Cerebellar cortex (tissue), 1 donor: ENCODE results near the gene SCLY.
A peak's percentile ranks its signal among the peaks of the same experiment; 100 is the strongest.
"Not testable (repeated sequence)": the region's sequence is repeated elsewhere in the genome, so short reads cannot be mapped to it uniquely, and the experiment has no call there.

Experiments
- DNase-seq: peaks from one replicate; pipeline ENCODE4 v3.0.0-alpha.2; 2015; ENCODE audit warnings: low spot score

SCLY gene

DNA sequence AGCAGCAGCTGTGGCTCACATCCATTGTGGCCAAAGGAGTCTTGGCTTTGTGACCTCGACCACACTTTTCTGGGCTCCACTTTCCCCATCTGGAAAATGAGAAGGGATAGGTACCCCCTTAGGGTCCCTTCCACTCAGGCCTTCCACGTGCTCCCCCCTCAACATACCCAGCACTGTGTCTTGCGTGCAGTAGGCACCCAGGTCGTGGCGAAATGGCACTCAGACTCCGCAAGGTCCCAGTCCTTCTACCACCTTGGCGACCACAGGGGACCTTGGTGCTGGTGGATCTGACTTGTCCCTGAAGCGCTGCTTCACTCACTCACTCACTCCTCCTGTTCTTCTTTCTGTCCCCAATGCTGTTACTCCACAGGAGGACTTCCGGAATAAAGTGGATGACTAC is 19.9 kb upstream of the SCLY start:
- no peak for DNase-seq

DNA sequence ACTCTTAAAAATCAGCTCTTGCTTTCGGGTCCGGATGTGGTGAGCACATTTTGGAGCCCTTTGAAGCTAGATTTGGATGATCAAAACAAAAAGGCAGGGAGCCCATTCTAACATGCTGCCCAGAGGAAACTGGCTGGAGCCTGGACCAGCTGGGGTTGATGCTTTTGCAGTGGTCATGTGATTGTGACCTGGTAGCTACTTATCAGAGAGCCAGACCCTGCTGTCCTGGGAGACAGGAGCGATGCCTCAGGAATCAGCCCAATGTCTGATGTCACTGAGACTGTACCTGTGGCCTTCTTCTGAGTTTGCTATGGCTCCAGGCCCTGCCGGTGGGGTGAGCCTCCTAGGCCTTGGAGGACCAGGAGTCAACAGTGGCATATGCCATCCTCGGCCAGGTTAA is 18.7 kb upstream of the SCLY start:
- DNase-seq: no peak

DNA sequence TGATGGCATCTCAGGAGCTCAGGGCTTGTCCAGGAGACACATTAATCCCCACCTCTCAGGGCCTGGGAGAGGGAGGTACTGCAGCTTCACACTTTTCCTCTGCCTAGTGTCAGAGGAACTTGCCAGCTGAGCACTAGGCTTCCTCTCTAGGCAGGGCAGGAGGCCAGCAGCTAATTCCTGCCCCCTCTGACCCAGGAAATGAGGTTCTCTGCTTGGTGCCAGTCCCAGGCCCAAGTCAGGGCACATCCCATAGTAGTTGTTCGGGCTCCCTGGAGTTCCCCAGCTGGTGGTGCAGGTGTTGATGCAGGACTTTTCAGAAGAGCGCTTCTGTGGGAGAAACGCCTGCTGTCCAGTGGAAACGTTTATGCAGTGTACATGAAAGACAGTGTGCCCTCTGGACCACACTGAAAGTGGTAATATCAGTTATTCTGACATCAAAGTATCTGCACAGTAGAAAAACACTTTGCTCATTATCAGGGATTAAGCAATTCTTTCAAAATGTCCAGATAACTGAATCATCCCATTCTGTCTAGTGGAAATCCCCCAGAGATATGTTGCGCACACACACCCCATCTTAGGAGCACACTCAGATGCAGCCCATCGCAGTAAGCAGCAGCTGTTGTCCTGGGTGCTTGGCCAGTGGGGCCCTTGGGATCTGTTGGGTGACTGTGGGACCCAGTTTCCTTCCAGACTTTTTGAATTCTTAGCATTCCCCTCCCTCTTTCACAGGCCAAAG is 17.8 kb upstream of the SCLY start:
- DNase-seq: peak; percentile 36

DNA sequence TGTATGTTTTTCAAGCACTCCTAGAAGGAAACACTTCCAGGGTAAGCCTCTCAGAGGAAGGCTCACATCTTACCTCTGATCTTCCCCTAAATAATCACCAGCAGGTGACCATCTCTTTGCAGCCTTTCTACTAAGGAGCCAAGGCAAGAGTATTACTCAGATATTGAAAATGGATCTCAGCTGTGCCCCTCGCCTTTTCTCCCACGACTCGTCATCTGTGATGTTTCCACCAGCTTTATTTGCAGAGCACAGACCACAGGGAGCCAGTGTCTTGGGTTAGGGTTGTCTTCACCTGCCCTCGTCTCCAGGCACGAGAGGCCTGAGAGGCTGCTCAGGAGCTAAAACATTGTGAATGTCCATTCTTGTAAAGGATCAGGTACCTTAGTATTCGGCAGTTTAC is 16.9 kb upstream of the SCLY start:
- no peak for DNase-seq

DNA sequence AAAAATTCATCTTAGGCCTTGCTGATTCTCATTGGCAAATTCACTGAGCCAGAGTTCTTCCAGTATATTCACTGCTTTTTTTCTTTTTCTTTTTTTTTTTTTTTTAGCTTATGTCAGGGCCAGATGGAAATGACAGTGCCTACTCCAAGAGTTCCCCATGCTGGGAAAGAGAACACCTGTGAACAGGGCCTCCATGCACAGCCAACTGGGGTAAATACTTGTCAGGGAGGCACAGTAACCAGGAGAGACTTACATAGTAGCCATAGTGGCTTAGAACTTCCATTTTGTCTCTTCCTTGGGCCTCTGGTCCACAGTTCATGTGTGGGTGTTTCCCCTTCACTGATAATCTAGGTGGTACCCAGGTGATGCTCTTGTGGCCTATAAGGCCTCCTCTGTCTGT is 15.2 kb upstream of the SCLY start:
- DNase-seq: no peak

DNA sequence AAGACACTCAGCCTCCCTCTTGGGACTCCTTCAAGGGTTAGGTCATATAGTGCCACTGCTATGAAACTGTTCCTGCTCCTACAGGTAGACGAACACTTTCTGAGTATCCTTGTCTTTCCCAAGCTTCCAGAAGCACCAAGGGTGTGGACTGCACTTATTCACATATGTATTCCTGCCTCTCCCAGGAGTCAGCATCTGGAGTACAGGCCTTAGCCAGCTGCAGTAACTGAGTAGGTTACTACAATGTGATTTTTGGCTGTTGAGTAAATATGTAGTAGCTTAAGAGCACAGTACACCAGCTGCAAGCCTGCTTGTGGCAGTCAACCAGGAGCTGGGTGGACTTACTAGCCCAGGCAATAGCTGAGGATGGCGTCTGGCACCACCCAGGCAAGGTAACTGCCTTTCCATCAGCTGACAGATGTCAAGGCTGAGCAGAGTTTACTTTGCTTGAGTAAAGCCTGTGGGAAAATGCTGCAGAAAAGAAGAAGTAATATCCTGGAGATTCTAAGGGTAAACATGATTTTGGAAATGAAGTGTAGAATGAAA is 14.0 kb upstream of the SCLY start:
- DNase-seq: no peak

DNA sequence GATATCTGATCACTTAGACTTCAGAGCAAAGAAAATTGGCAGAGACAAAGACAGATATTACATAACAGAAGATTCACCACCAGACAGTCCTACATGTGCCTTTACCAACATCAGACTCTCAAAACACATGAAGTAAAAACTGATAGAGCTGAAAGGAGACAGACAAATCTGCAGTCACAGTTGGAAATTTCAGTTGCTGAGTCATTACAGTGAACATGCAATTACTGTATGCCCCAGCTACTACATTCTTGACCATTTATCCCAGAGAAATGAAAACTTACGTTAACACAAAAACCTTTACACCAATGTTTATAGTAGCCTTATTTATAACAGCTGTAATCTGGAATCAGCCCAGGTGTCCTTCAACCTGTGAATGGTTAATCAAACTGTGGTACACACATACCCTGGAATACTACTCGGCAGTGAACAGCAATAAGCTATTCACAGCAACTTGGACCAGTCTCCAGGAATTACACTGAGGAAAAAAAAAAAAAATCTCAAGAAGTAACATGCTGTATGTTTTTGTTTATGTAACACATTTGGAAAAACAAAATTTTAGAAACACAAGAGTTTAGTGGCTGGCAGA is 7.5 kb upstream of the SCLY start:
- no peak for DNase-seq

DNA sequence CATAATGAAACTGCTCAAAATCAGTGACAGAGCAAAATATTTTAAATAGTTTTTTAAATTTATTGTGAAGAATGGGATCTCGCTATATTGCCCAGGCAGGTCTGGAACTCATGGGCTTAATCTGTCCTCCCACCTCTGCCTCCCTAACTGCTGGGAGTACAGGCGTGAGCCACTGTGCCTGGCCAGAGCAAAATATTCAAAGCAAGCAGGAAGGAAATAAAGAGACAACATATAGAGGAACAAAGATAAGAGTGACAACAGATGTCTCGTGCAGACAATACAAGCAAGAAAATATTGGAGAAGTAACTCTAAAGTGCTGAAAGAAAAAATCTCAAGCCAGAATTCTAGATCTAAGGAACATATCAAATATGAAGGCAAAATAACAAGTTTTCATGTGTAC is 5.0 kb upstream of the SCLY start:
- no peak for DNase-seq

DNA sequence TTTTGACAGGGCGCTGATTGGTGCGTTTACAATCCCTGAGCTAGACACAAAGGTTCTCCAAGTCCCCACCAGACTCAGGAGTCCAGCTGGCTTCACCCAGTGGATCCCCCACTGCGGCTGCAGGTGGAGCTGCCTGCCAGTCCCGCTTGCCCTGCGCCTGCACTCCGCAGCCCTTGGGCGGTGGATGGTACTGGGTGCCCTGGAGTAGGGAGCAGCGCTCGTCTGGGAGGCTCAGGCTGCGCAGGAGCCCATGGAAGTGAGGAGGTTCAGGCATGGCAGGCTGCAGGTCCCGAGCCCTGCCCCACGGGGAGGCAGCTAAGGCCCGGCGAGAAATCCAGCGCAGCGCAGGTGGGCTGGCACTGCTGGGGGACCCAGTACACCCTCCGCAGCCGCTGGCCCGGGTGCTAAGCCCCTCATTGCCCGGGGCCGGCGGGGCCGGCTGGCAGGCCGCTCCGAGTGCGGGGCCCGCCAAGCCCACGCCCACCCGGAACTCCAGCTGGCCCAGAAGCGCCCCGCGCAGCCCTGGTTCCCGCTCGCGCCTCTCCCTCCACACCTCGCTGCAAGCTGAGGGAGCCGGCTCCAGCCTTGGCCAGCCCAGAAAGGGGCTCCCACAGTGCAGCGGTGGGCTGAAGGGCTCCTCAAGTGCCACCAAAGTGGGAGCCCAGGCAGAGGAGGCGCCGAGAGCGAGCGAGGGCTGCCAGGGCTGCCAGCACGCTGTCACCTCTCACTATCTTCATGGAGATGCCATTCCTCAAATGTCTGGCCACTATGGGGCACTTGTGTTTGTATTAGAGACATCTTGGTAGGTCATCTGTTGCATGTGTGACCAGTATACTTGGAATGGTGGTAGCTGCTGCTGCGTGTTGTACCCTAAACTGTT is 2.9 kb upstream of the SCLY start:
- DNase-seq: not testable (repeated sequence)

DNA sequence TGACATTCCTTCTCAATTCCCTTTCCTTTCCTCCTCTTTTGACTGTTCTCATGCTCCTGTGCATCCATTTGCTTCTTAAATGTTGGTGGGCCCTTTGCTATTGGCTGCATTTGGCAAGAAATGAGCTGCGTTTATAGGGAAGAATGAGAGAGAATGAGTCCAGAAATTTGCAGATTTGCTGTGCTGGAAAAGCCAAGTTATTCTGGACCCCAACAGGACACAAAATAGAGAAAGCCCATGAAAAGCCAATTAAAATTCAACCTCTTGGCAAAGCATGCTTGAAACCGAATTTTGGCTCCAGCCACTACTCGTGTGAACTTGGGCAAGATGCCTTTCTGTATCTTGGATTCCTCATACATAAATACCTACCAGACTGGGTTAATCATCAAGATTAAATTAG is 1.3 kb upstream of the SCLY start:
- no peak for DNase-seq

DNA sequence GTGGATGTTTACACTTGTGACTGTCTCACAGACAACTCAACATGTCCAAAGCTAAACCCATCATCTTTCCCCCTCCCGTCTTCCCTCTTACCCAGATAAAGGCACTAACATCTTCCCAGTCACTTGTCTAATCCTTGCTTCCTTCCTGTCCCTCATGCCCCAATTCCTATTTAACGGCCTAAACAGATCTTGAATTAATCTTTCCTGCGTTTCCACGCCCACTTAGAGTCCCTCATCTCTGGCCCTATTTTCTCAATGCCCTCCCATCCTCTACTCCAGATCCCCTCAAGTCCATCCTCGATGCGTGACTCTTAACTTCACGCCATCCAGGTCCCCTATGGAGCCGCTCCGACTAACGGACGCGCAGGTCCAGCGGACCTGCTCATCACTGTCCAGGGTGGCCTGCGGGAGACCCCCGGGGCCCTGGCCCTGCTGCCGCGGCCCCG is 682 bp upstream of the SCLY start:
- peak; percentile 30 for DNase-seq

DNA sequence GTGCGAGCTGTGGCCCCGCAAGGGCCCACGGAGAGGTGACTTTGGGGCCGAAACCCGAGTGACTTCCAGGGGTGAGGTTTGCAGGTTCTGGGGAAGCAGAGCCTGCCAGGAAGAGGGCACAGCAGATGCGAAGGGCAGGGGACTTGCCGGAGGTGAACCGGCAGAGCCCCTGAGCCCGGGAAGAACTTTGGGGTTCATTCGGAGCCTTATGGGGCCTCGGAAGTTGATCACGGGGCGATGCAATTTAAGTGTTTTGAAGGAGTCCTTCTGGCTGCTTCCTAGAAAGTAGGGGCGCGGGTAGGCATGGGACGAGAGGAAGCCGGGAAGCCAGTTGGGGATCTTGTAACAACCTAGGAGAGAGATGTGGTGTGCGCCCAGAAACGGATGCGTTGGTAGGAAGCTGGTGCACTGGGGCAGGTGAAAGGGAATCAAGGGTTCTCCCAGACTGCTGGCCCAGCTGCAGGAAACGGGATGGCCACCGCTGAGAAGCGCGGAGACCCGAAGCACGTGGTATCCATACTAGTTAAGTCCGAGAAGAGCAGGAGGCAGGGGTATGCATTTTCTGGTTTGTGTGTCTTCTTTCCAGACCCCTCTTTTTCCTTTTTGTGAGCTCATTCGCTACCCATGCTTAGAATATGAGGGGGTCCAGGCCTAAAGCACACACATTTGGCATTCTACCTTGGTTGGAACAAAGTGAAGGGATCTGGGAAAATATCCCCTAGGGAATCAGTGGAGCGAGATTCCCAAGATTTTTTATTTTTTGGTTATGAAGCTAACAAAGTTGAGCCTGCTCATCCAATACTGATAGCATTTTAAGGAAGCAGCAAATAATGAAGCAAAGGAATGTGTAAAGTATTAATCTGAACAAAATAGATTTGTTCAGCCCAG is 758 bp downstream of the SCLY start:
- peak; percentile 34 for DNase-seq

DNA sequence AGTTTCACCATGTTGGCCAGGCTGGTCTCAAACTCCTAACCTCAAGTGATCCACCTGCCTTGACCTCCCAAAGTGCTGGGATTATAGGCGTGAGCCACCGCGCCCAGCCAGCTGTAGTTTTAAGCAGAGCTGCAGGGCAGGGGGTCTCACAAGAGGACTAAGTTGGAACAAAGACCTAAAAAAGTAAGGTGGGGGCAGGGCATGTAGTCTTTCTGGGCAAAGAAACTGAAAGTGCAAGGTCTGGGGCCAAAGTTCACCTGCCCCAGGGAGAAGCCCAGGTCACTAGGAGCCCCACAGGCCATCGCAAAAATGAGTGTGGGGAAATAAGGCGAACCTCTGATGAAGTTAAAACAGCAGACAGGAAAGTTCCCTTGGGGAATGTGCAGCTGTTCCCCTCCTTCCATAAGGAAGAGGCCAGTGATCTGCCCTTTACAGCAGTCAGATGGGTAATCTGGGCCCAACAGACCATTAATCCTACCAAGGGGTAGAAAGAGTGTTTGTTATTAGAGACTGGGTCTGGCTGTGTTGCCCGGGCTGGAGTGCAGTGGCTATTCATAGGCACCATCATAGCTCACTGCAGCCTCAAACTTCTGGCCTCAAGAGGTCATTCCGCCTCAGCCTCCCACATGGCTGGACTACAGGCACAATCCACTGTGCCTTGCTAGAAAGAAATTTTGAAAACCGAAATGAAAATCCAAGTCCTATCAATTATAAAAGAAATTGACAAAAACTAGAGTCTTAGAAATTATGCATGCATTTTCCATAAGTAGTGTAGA is 2.8 kb downstream of the SCLY start:
- no peak for DNase-seq

DNA sequence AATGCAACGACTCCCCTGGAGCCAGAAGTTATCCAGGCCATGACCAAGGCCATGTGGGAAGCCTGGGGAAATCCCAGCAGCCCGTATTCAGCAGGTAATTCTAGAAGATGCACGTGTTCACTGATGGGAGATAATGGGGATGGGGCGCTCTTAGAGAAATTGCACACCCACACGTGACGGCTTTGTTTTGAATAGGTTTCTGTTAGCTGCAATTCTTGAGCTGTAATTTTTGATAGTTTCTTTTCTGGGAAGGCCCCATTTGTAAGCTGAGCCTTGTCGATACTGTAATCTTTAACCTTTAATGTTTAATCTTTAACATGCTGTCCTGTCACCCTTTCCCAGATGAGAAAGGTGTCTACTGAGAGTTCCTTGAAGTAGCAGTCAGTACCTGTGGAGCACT is 3.6 kb downstream of the SCLY start:
- no peak for DNase-seq

DNA sequence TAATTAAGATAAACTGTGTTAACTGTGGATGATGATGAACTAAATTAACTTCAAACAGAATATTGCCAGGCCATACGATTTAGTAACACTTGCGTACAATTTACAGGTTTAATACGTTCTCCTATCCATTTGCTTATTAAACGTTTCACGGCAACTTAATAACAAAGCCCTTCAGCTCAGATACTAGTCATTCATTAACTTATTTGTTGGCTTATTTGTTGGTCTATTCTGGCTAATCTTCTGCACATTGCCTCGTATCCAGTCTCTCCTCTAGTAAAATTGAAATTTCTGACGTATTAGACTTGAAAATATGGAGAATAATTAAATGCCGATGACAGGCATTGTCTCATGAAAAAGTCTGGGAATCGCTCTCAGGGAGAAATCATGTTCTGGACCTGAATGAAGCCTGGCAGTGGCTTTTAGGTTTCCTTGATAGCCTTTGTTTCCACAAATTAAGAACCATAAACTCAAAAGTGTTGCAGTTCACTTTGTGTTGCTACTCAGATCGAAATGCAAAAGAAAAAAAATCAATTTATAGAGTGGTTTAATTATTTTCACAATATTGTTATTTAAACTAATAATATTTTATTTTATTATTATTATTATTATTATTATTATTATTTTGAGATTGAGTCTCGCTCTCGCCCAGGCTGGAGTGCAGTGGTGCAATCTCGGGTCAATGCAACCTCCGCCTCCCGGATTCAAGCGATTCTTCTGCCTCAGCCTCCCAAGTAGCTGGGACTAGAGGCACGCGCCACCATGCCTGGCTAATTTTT is 4.5 kb downstream of the SCLY start:
- no peak for DNase-seq

DNA sequence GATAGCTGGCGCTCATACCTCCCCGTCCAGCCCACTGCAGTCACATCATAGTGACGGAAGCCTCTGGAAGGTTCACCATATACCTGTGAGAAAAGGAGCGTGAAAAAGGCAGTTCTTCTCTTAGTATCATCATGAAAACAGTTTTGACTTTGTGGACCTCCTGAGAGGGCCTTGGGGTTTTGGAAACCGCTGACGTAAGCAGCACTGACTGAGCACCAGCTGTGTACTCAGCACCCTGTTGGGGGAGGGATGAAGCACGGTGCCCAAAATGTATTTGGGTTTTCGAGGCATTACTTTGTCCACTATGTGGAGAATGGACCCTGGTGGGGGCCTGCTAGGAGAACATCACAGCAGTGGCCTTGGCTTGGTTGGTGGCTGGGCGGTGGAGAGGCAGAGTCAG is 5.4 kb downstream of the SCLY start:
- DNase-seq: no peak

DNA sequence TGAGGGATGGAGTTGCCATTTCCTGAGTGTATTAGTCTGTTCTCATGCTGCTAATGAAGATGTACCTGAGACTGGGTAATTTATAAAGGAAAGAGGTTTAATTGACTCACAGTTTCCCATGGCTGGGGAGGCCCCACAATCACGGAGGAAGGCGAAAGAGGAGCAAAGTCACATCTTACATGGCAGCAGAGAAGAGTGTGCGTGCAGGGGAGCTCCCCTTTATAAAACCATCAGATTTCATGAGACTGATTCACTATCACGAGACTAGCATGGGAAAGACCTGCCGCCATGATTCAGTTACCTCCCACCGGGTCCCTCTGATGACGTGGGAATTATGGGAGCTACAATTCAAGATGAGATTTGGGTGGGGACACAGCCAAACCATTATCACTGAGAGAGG is 5.9 kb downstream of the SCLY start:
- not testable (repeated sequence) for DNase-seq

DNA sequence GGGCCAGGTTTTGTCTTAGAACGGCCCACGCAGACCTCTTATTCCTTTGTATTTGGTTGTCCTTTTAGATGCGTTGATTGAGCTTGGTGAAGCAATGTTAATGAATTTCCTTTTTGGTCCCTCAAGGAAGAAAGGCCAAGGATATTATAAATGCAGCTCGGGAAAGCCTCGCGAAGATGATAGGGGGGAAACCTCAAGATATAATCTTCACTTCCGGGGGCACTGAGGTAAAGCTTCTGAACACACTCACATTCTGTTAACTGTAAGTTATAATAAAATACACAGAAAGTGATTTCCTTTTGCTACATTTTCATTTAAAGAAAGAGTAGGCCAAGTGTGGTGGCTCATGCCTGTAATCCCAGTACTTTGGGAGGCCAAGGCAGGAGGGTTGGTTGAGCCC is 7.1 kb downstream of the SCLY start:
- no peak for DNase-seq

DNA sequence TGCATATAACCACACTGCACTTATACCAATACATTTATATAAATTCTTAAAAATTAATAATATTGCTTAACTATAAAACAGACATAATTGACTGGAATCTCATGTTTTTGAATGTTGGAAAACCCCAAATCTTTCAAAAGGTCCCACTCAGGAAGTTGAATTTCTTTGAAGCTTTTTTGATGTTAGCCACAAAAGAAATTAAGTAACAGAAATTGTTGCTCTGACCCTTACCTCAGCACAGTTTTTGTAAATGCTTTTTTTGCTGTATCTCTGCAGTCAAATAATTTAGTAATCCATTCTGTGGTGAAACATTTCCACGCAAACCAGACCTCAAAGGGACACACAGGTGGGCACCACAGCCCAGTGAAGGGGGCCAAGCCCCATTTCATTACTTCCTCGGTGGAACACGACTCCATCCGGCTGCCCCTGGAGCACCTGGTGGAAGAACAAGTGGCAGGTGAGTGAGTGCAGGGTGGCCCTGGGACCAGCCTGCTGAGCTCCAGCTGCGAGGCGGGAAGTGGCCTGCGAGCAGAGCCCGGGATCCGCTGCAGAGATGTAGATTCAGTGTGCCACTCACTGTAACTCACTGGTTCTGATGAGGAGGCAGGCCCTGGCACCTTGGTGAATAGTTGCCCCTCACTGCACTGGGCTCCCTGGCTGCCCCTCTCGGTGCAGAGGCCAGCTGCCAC is 8.4 kb downstream of the SCLY start:
- no peak for DNase-seq

DNA sequence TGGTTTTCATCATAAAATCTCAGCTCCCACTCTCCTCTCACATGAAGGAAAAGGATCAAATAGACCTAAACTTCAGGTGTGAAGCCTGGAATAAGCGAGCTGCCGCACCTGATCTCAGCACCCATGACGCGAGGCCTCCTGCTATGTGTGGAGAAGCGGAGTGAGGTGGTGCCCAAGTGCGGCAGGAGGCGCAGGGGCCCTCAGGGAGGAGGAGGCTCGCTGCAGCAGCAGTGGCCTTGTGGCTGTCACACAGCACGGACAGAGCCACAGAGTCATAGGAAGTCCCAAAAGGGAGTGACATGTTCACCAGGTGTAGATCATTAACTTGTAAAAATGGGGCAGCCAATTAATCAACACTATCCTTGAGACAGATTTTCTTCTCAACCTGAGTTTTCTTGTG is 9.1 kb downstream of the SCLY start:
- no peak for DNase-seq
